ENCODE measurements around the gene THSD4. TPM values are rescaled to one million over a fixed set of nuclear protein-coding genes. Genes with fewer than 3 reads are reported as not detected.

THSD4 gene
- total and polyA plus RNA-seq, 2 donors (not counting 1 experiment from before 2014, with no cell fraction given) = 43.1 to 95.5 TPM

GRCh38 chr15:71319935-71320334 lies 204.7 kb downstream of the THSD4 start:
- no peak for DNase-seq (ENCODE audit: low read depth in 2 of 2)
- no peaks in the 10 kb centered on the region for H3K36me3 ChIP-seq (ENCODE audit: control insufficient read depth, insufficient read depth, low read length)

GRCh38 chr15:71323082-71323481 lies 207.8 kb downstream of the THSD4 start:
- H3K4me2 ChIP-seq (ENCODE audit: extremely low read depth, insufficient read depth, low read length) = no peak overlapping the region
- no peaks in the 10 kb centered on the region for H4K20me1 ChIP-seq (ENCODE audit: control insufficient read depth, extremely low read depth, insufficient read depth, low read length)

More at GRCh38 chr15:71319935-71320334, 204.7 kb downstream of the THSD4 start:
- no peak overlapping the region for H3K9ac ChIP-seq (ENCODE audit: insufficient read depth, low read length)
- H3K27me3 ChIP-seq (ENCODE audit: control insufficient read depth, insufficient read depth, low read length) = no peaks in the 10 kb centered on the region
- H3K27ac ChIP-seq (ENCODE audit: insufficient read depth, low read length) = no peak overlapping the region
- TF ChIP-seq EZH2 (IDR thresholded peaks at IDR 0.05; ENCODE audit: low read length, missing control alignments) (no peak), CTCF (conservative IDR thresholded peaks at IDR 0.05 in 1 of 2, IDR thresholded peaks at IDR 0.05 in 1 of 2; ENCODE audit: low read depth in 1 of 2, low read length in 2 of 2) (no peak)
- no peak overlapping the region for H2AFZ ChIP-seq (ENCODE audit: low read length)
- H3K4me3 ChIP-seq (replicated peaks in 1 of 4; ENCODE audit: control extremely low read depth in 1 of 4, insufficient read depth in 1 of 4, low read depth in 3 of 4, low read length in 4 of 4) = no peak overlapping the region
- no peaks in the 10 kb centered on the region for H3K79me2 ChIP-seq (ENCODE audit: control insufficient read depth, insufficient read depth, low read length)
- H3K9me3 ChIP-seq (ENCODE audit: control insufficient read depth, insufficient read depth, low read depth, low read length) = no peaks in the 10 kb centered on the region
- H4K20me1 ChIP-seq (ENCODE audit: control insufficient read depth, extremely low read depth, insufficient read depth, low read length) = no peaks in the 10 kb centered on the region
- H3K4me1 ChIP-seq (ENCODE audit: control insufficient read depth, extremely low read depth, insufficient read depth, low read length) = no peaks in the 10 kb centered on the region
- H3K4me2 ChIP-seq (ENCODE audit: extremely low read depth, insufficient read depth, low read length) = no peak overlapping the region

GRCh38 chr15:71323584-71323983 lies 208.3 kb downstream of the THSD4 start:
- no peak overlapping the region for H2AFZ ChIP-seq (ENCODE audit: low read length)
- no peak overlapping the region for H3K4me2 ChIP-seq (ENCODE audit: extremely low read depth, insufficient read depth, low read length)
- peaks cover 11% of the 10 kb centered on the region for H3K4me1 ChIP-seq (ENCODE audit: control insufficient read depth, extremely low read depth, insufficient read depth, low read length)
- peak in 1 of 2 donors; percentile 24 for DNase-seq (ENCODE audit: low read depth in 2 of 2)
- H3K36me3 ChIP-seq (ENCODE audit: control insufficient read depth, insufficient read depth, low read length) = no peaks in the 10 kb centered on the region
- no peaks in the 10 kb centered on the region for H3K9me3 ChIP-seq (ENCODE audit: control insufficient read depth, insufficient read depth, low read depth, low read length)
- no peak overlapping the region for H3K27ac ChIP-seq (ENCODE audit: insufficient read depth, low read length)
- H3K27me3 ChIP-seq (ENCODE audit: control insufficient read depth, insufficient read depth, low read length) = no peaks in the 10 kb centered on the region
- TF ChIP-seq CTCF (conservative IDR thresholded peaks at IDR 0.05 in 1 of 2, IDR thresholded peaks at IDR 0.05 in 1 of 2; ENCODE audit: low read depth in 1 of 2, low read length in 2 of 2) (no peak), EZH2 (IDR thresholded peaks at IDR 0.05; ENCODE audit: low read length, missing control alignments) (no peak)
- H4K20me1 ChIP-seq (ENCODE audit: control insufficient read depth, extremely low read depth, insufficient read depth, low read length) = no peaks in the 10 kb centered on the region
- no peaks in the 10 kb centered on the region for H3K79me2 ChIP-seq (ENCODE audit: control insufficient read depth, insufficient read depth, low read length)
- H3K4me3 ChIP-seq (replicated peaks in 1 of 4; ENCODE audit: control extremely low read depth in 1 of 4, insufficient read depth in 1 of 4, low read depth in 3 of 4, low read length in 4 of 4) = no peak overlapping the region
- H3K9ac ChIP-seq (ENCODE audit: insufficient read depth, low read length) = no peak overlapping the region

More at GRCh38 chr15:71323082-71323481, 207.8 kb downstream of the THSD4 start:
- Histone ChIP-seq H3K4me3 (replicated peaks in 1 of 4; ENCODE audit: control extremely low read depth in 1 of 4, insufficient read depth in 1 of 4, low read depth in 3 of 4, low read length in 4 of 4) (no peak overlapping the region), H3K4me1 (ENCODE audit: control insufficient read depth, extremely low read depth, insufficient read depth, low read length) (peaks cover 9% of the 10 kb centered on the region), H3K36me3 (ENCODE audit: control insufficient read depth, insufficient read depth, low read length) (no peaks in the 10 kb centered on the region), H2AFZ (ENCODE audit: low read length) (no peak overlapping the region), H3K79me2 (ENCODE audit: control insufficient read depth, insufficient read depth, low read length) (no peaks in the 10 kb centered on the region), H3K9ac (ENCODE audit: insufficient read depth, low read length) (no peak overlapping the region), H3K27ac (ENCODE audit: insufficient read depth, low read length) (no peak overlapping the region), H3K27me3 (ENCODE audit: control insufficient read depth, insufficient read depth, low read length) (no peaks in the 10 kb centered on the region), H3K9me3 (ENCODE audit: control insufficient read depth, insufficient read depth, low read depth, low read length) (no peaks in the 10 kb centered on the region)
- DNase-seq (ENCODE audit: low read depth in 2 of 2) = no peak
- no peak for TF ChIP-seq CTCF (conservative IDR thresholded peaks at IDR 0.05 in 1 of 2, IDR thresholded peaks at IDR 0.05 in 1 of 2; ENCODE audit: low read depth in 1 of 2, low read length in 2 of 2)
- TF ChIP-seq EZH2 (IDR thresholded peaks at IDR 0.05; ENCODE audit: low read length, missing control alignments) = no peak

Data from fibroblast of lung (primary cell).